HEK293 (cell line): Measurements from ENCODE around the gene BTF3L4.

Experiments used
- ATF2 ChIP-seq: fragments of 450-650 bp; formaldehyde crosslinking; IDR thresholded peaks from 2 replicates; pipeline ENCODE4 v1.5.1; 2016; ENCODE audit warnings: missing biosample characterization, missing genetic modification characterization, low read depth
- BCL11B ChIP-seq: fragments of 450-650 bp; formaldehyde crosslinking; IDR thresholded peaks from 2 replicates; pipeline ENCODE4 v1.5.1; 2016; ENCODE audit warnings: low read depth, missing biosample characterization, missing genetic modification characterization
- EGR2 ChIP-seq: fragments of 450-650 bp; formaldehyde crosslinking; IDR thresholded peaks from 2 replicates; pipeline ENCODE4 v1.5.1; 2016; ENCODE audit warnings: low read depth, missing biosample characterization, missing genetic modification characterization
- KLF10 ChIP-seq: fragments of 450-650 bp; IDR thresholded peaks from 2 replicates; pipeline ENCODE4 v1.5.1; 2018; ENCODE audit warnings: missing biosample characterization, mild to moderate bottlenecking, missing genetic modification characterization
- KLF16 ChIP-seq: fragments of 450-650 bp; formaldehyde crosslinking; IDR thresholded peaks from 2 replicates; pipeline ENCODE4 v1.5.1; 2017; ENCODE audit warnings: missing biosample characterization, missing genetic modification characterization
- MEIS1 ChIP-seq: sonication (generic); formaldehyde crosslinking; IDR thresholded peaks from 2 replicates; pipeline ENCODE4 v1.8.1; 2022; ENCODE audit warnings: missing genetic modification reagents, mild to moderate bottlenecking, borderline replicate concordance
- OSR2 ChIP-seq: fragments of 450-650 bp; formaldehyde crosslinking; IDR thresholded peaks from 2 replicates; pipeline ENCODE4 v1.5.1; 2016; ENCODE audit warnings: missing biosample characterization, missing genetic modification characterization
- PBX3 ChIP-seq: sonication (generic); formaldehyde crosslinking; IDR thresholded peaks from 2 replicates; pipeline ENCODE4 v1.8.1; 2022; ENCODE audit warnings: mild to moderate bottlenecking, moderate library complexity, missing genetic modification reagents
- SCRT1 ChIP-seq: fragments of 450-650 bp; formaldehyde crosslinking; IDR thresholded peaks from 2 replicates; pipeline ENCODE4 v1.5.1; 2016; ENCODE audit warnings: missing biosample characterization, missing genetic modification characterization, borderline replicate concordance
- SP2 ChIP-seq: fragments of 450-650 bp; formaldehyde crosslinking; IDR thresholded peaks from 2 replicates; pipeline ENCODE4 v1.5.1; 2016; ENCODE audit warnings: missing biosample characterization, missing genetic modification characterization
- WT1 ChIP-seq: fragments of 450-650 bp; formaldehyde crosslinking; IDR thresholded peaks from 2 replicates; pipeline ENCODE4 v1.5.1; 2016; ENCODE audit warnings: missing biosample characterization, missing genetic modification characterization
- YY2 ChIP-seq: fragments of 450-650 bp; formaldehyde crosslinking; IDR thresholded peaks from 2 replicates; pipeline ENCODE4 v1.5.1; 2016; ENCODE audit warnings: missing biosample characterization, missing genetic modification characterization
- ZBTB21 ChIP-seq: fragments of 450-650 bp; formaldehyde crosslinking; IDR thresholded peaks from 2 replicates; pipeline ENCODE4 v1.5.1; 2017; ENCODE audit warnings: missing biosample characterization, missing genetic modification characterization
- ZBTB48 ChIP-seq: fragments of 450-650 bp; formaldehyde crosslinking; IDR thresholded peaks from 2 replicates; pipeline ENCODE4 v1.5.1; 2016; ENCODE audit warnings: missing biosample characterization, missing genetic modification characterization
- ZNF10 ChIP-seq: fragments of 450-650 bp; formaldehyde crosslinking; IDR thresholded peaks from 2 replicates; pipeline ENCODE4 v1.5.1; 2017; ENCODE audit warnings: missing biosample characterization, missing genetic modification characterization
- ZNF138 ChIP-seq: fragments of 450-650 bp; formaldehyde crosslinking; IDR thresholded peaks from 2 replicates; pipeline ENCODE4 v1.5.1; 2016; ENCODE audit warnings: missing biosample characterization, missing genetic modification characterization, borderline replicate concordance
- ZNF140 ChIP-seq: fragments of 450-650 bp; formaldehyde crosslinking; IDR thresholded peaks from 2 replicates; pipeline ENCODE4 v1.5.1; 2016; ENCODE audit warnings: missing biosample characterization, missing genetic modification characterization
- ZNF146 ChIP-seq: fragments of 450-650 bp; formaldehyde crosslinking; IDR thresholded peaks from 2 replicates; pipeline ENCODE4 v1.5.1; 2016; ENCODE audit warnings: missing biosample characterization, missing genetic modification characterization
- ZNF175 ChIP-seq: fragments of 450-650 bp; formaldehyde crosslinking; IDR thresholded peaks from 2 replicates; pipeline ENCODE4 v1.5.1; 2016; ENCODE audit warnings: missing biosample characterization, missing genetic modification characterization
- ZNF19 ChIP-seq: fragments of 450-650 bp; formaldehyde crosslinking; IDR thresholded peaks from 2 replicates; pipeline ENCODE4; 2016; ENCODE audit warnings: missing biosample characterization, missing genetic modification characterization, low read depth
- ZNF214 ChIP-seq: fragments of 450-650 bp; formaldehyde crosslinking; IDR thresholded peaks from 2 replicates; pipeline ENCODE4 v1.5.1; 2017; ENCODE audit warnings: missing biosample characterization, mild to moderate bottlenecking, missing genetic modification characterization, borderline replicate concordance
- ZNF239 ChIP-seq: fragments of 450-650 bp; formaldehyde crosslinking; IDR thresholded peaks from 2 replicates; pipeline ENCODE4 v1.5.1; 2016; ENCODE audit warnings: missing biosample characterization, missing genetic modification characterization
- ZNF280C ChIP-seq: fragments of 450-650 bp; formaldehyde crosslinking; IDR thresholded peaks from 2 replicates; pipeline ENCODE4 v1.5.1; 2016; ENCODE audit warnings: missing biosample characterization, missing genetic modification characterization
- ZNF426 ChIP-seq: fragments of 450-650 bp; formaldehyde crosslinking; IDR thresholded peaks from 2 replicates; pipeline ENCODE4 v1.5.1; 2017; ENCODE audit warnings: missing biosample characterization, missing genetic modification characterization, mild to moderate bottlenecking, inconsistent platforms, moderate library complexity
- ZNF473 ChIP-seq: fragments of 450-650 bp; formaldehyde crosslinking; IDR thresholded peaks from 2 replicates; pipeline ENCODE4 v1.5.1; 2017; ENCODE audit warnings: missing biosample characterization, missing genetic modification characterization
- ZNF514 ChIP-seq: fragments of 450-650 bp; formaldehyde crosslinking; IDR thresholded peaks from 2 replicates; pipeline ENCODE4 v1.5.1; 2016; ENCODE audit warnings: missing biosample characterization, missing genetic modification characterization
- ZNF558 ChIP-seq: fragments of 450-650 bp; formaldehyde crosslinking; IDR thresholded peaks from 2 replicates; pipeline ENCODE4 v1.5.1; 2016; ENCODE audit warnings: missing biosample characterization, missing genetic modification characterization
- ZNF571 ChIP-seq: fragments of 450-650 bp; formaldehyde crosslinking; IDR thresholded peaks from 2 replicates; pipeline ENCODE4 v1.5.0; 2017; ENCODE audit warnings: missing biosample characterization, missing genetic modification characterization
- ZNF624 ChIP-seq: fragments of 450-650 bp; formaldehyde crosslinking; IDR thresholded peaks from 2 replicates; pipeline ENCODE4 v1.5.1; 2017; ENCODE audit warnings: missing biosample characterization, missing genetic modification characterization
- ZNF626 ChIP-seq: fragments of 450-650 bp; sonication (Bioruptor Pico); formaldehyde crosslinking; IDR thresholded peaks from 2 replicates; pipeline ENCODE4 v1.5.1; 2018; ENCODE audit warnings: missing biosample characterization, missing genetic modification characterization, inconsistent platforms
- ZNF660 ChIP-seq: fragments of 450-650 bp; IDR thresholded peaks from 2 replicates; pipeline ENCODE4 v1.5.1; 2018; ENCODE audit warnings: missing biosample characterization, mild to moderate bottlenecking, missing genetic modification characterization
- ZNF670 ChIP-seq: fragments of 450-650 bp; formaldehyde crosslinking; IDR thresholded peaks from 2 replicates; pipeline ENCODE4 v1.5.1; 2016; ENCODE audit warnings: missing biosample characterization, missing genetic modification characterization, low read depth
- ZNF692 ChIP-seq: fragments of 450-650 bp; formaldehyde crosslinking; IDR thresholded peaks from 2 replicates; pipeline ENCODE4 v1.5.1; 2016; ENCODE audit warnings: missing biosample characterization, missing genetic modification characterization
- ZSCAN18 ChIP-seq: fragments of 450-650 bp; formaldehyde crosslinking; IDR thresholded peaks from 2 replicates; pipeline ENCODE4 v1.5.1; 2016; ENCODE audit warnings: missing biosample characterization, missing genetic modification characterization

Gene BTF3L4

GRCh38 chr1:52033190-52034049 lies 22.7 kb upstream of the BTF3L4 start, which contains the start of gene KTI12 (continued):
- TF ChIP-seq ZNF692 (tag by site-specific recombination) (peak; percentile 26; the same call in 1 of the 2 replicates), ZNF571 (no peak), ZNF140 (no peak), YY2 (tag by site-specific recombination) (peak; percentile 94), ZSCAN18 (tag by site-specific recombination) (no peak), WT1 (peak; percentile 41; the same call in 1 of the 2 replicates), ZBTB21 (tag by site-specific recombination) (no peak), ATF2 (tag by site-specific recombination) (no peak), ZNF138 (tag by site-specific recombination) (no peak), ZNF214 (tag by site-specific recombination) (no peak), ZNF558 (tag by site-specific recombination) (no peak), EGR2 (tag by site-specific recombination) (no peak), MEIS1 (no peak), ZNF514 (tag by site-specific recombination) (no peak), ZNF239 (tag by site-specific recombination) (0 out of 2 replicates have a peak, but pooled peaks have one; percentile 67), SCRT1 (no peak), ZNF624 (tag by site-specific recombination) (no peak), ZNF146 (no peak), ZNF280C (tag by site-specific recombination) (no peak), ZNF19 (tag by site-specific recombination) (no peak), ZNF10 (tag by site-specific recombination) (no peak), SP2 (peak; percentile 69), ZNF175 (tag by site-specific recombination) (no peak), ZNF426 (tag by site-specific recombination) (no peak), PBX3 (CRISPR knock-in tag) (peak; percentile 54), ZNF670 (no peak), KLF16 (tag by site-specific recombination) (no peak; the same call in 1 of the 2 replicates), KLF10 (tag by site-specific recombination) (no peak), ZNF660 (tag by site-specific recombination) (no peak), ZBTB48 (tag by site-specific recombination) (peak; percentile 69), ZNF626 (tag by site-specific recombination) (no peak), BCL11B (no peak), OSR2 (no peak), ZNF473 (no peak)
